Activated T-cell treated with anti-CD3 and anti-CD28 coated beads, Interleukin-2, amount 50 U/mL, for 24 hours (primary cell): ENCODE measurements around the gene RHCE.
"Not testable (repeated sequence)": the region's sequence is repeated elsewhere in the genome, so short reads cannot be mapped to it uniquely, and the experiment has no call there.

Source experiments
- DNase-seq: peaks from one replicate; pipeline ENCODE4 v3.0.0-alpha.2; 2020
- H3K27ac Mint-ChIP-seq: 2 replicates; pipeline ENCODE4 v1.8.0; 2020; ENCODE audit warnings: mild to moderate bottlenecking, mixed read lengths
- H3K27me3 Mint-ChIP-seq: 2 replicates; pipeline ENCODE4 v1.8.0; 2020; ENCODE audit warnings: mixed read lengths
- H3K36me3 Mint-ChIP-seq: 2 replicates; pipeline ENCODE4 v1.8.0; 2020; ENCODE audit warnings: low read depth, mixed read lengths
- H3K4me1 Mint-ChIP-seq: 2 replicates; pipeline ENCODE4 v1.8.0; 2020; ENCODE audit warnings: low read depth, mixed read lengths
- H3K4me3 Mint-ChIP-seq: 2 replicates; pipeline ENCODE4 v1.8.0; 2020; ENCODE audit warnings: mild to moderate bottlenecking, moderate library complexity, mixed read lengths
- H3K9me3 Mint-ChIP-seq: 2 replicates; pipeline ENCODE4 v1.8.0; 2020; ENCODE audit warnings: mixed read lengths

The RHCE gene

GRCh38 chr1:25324407-25324806 is 96.2 kb downstream of the RHCE start:
- H3K4me1 Mint-ChIP-seq, H3K4me3 Mint-ChIP-seq, DNase-seq, H3K27me3 Mint-ChIP-seq, H3K27ac Mint-ChIP-seq, H3K36me3 Mint-ChIP-seq, H3K9me3 Mint-ChIP-seq: not testable (repeated sequence)

GRCh38 chr1:25322127-25322526 is 98.5 kb downstream of the RHCE start:
- H3K36me3 Mint-ChIP-seq, H3K4me3 Mint-ChIP-seq, DNase-seq, H3K9me3 Mint-ChIP-seq, H3K4me1 Mint-ChIP-seq, H3K27ac Mint-ChIP-seq, H3K27me3 Mint-ChIP-seq: not testable (repeated sequence)

GRCh38 chr1:25320314-25320938 is 100.2 kb downstream of the RHCE start:
- peaks cover 14% of the 10 kb centered on the region for H3K36me3 Mint-ChIP-seq
- DNase-seq, H3K4me1 Mint-ChIP-seq, H3K27ac Mint-ChIP-seq, H3K4me3 Mint-ChIP-seq, H3K9me3 Mint-ChIP-seq, H3K27me3 Mint-ChIP-seq: not testable (repeated sequence)

GRCh38 chr1:25312806-25313470 is 107.7 kb downstream of the RHCE start:
- H3K4me3 Mint-ChIP-seq, DNase-seq, H3K9me3 Mint-ChIP-seq, H3K27me3 Mint-ChIP-seq, H3K27ac Mint-ChIP-seq, H3K4me1 Mint-ChIP-seq: not testable (repeated sequence)
- H3K36me3 Mint-ChIP-seq = peaks cover 37% of the 10 kb centered on the region
